DMS 273 (cell line): ENCODE results near the gene MYL5.
A peak's percentile ranks its signal among the peaks of the same experiment; 100 is the strongest.
"Not testable (repeated sequence)": the region's sequence is repeated elsewhere in the genome, so short reads cannot be mapped to it uniquely, and the experiment has no call there.

ENCODE experiments used
- DNase-seq: peaks from one replicate; lab custom pipeline; 2025; ENCODE audit not compliant: unreplicated experiment; lab: John Stamatoyannopoulos, UW

The MYL5 gene

GRCh38 chr4:669806-670559 is 4.4 kb upstream of the MYL5 start:
- not testable (repeated sequence) for DNase-seq

- DNase-seq, result no peak
Observed at GRCh38 chr4:671769-672168, 2.6 kb upstream of the MYL5 start.

GRCh38 chr4:673349-674091 is 822 bp upstream of the MYL5 start:
- DNase-seq, result peak; percentile 24

DNA sequence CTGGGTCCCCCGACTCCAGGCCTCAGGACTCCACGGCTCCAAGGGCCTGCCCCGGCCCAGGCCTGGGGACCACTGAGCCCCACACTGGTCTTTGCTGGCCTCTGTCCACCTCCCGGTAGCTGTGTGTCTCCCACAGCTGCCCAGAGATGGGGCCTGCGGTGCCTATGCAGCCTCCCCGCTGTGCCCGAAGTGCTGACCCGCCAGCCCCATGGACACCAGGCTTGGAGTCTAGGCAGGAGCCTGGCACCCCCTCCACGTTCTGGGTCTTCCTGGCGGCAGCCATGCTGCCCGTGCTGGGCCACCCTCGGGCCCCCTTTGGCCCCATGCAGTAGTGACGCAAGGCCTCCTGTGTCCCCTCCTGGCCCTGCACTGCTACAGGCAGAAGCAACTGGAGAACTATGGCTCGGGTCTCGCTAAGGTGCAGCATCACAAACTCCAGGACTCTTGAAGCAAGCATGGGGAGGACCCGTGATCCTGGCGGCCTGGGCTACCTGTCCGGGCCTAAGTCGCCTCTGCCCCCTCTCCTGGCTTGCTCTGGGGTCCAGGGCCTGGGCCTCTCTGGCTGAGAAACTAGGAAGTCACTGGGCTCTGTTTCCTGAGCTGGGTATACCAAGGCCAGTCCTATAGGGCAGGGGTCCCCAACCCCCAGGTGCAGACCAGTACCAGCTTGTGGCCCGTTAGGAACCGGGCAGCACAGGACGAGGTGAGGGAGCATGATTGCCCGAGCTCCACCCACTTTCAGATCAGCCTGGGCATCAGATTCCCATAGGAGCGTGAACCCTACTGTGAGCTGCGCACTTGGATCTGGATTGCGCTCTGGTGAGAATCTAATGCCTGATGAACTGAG is 917 bp downstream of the MYL5 start:
- DNase-seq, result no peak

- DNase-seq, result peak; percentile 29
Observed at GRCh38 chr4:675980-676870, 1.9 kb downstream of the MYL5 start.

DNA sequence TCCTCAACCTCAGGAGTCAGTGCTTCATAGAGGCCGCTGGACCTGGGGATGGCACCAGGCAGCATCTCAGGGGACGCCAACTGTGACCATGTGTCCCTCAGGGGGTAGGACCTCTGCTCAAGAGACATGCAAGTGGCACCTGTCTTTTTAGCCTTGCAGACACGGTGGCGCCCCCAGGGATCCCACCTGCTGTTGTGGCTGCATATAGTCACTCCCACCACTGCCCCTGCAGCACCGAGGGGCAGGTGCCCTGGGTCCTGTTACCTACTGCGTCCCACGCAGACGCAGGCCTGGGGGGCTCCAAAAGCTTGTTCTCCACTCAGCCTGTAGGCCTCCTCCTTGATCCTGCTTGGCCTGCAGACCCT is 2.5 kb downstream of the MYL5 start:
- DNase-seq, result no peak

DNA sequence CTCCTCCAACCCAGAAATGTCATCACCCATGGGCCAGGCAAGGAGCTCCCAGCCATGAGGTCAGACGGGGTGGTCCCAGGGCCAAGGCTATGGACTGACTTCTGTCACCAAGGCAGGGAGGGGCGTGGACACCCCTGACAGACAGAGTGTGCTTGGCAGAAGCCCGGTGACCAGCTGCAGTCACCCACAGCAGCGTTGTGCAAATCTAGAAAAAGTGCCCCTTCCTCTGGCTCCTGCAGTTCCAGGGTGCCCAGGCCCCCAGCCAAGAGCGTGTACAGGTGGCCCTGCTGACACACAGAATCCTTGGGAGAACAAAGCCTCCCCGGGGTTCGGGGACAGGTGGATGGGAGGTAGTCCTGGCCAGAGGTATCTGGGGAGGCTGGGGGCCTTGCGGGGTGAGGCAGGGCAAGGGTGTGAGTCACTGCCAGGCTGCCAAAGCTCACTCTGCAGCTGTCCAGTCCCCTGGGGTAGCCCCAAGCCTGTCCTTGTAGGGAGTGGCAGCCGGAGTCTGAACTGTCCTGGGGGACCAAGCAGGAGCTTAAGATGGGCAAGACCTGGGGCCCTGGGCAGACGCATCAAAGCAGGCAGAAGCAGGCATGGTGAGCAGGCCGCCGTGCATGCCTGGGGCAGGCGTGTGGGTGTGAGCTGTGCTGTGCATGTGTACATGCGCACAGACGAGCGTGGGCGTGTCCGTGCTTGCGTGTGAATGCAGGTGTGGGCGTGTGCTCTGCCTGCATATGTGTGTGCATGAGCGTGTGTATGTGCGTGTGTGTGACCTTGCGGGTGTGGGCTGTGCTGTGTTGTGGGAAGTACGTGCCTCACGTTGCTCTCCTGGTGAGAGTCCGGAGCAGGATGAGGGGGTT is 3.3 kb downstream of the MYL5 start:
- DNase-seq, result peak; percentile 38

DNA sequence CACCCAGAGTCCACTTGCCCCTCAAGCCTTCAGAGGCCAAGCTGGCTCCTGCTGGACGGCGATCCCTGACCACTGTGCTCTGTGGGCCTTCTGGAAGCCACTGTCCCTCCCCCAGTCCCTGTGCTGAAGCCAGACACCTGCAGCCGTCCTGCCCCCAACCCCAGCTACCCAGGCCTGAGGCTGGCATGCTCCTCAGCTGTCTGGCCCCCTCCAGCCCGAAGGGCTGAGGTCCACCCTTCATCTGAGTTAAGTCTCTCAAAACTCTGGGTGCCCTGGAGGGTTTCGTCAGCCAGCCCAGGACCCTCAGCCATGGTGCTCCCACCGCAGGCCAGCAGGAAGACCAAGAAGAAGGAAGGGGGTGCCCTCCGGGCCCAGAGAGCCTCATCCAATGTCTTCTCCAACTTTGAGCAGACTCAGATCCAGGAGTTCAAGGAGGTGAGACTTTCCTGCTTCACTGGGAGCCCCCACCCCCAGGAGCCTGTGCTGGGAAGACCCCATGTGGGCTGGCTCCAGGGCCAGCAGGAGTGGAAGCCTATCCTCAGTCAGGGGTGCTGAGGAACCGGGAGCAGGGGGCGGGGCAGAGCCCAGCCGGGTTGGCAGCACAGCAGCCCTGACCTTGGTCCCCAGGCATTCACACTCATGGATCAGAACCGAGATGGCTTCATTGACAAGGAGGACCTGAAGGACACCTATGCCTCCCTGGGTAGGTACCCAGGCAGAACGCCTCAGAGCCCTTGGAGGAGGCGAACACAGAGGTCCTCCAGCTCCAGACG is 4.2 kb downstream of the MYL5 start:
- no peak for DNase-seq

DNA sequence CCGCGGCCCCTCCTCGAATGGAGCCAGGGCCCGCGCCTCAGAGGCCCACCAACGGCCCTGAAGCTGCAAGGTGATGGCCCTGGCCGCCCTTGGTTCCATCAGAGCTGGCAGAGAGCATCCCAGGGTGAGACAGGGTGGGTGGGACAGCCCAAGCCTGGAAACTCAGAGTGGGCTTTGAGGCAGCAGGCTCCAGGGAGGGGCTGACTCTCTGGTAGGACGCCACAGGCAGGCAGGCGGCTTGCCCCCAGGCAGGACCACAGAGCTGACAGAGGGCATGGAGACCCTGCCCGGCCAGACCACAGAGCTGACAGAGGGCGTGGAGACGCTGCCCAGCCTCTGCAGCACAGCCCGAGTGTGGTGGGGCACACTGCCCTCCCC is 4.8 kb downstream of the MYL5 start:
- DNase-seq, result no peak

GRCh38 chr4:679629-680028 is 5.3 kb downstream of the MYL5 start:
- DNase-seq, result no peak

- no peak for DNase-seq
Observed at GRCh38 chr4:680091-680490, 5.7 kb downstream of the MYL5 start.

GRCh38 chr4:680551-680927 is 6.2 kb downstream of the MYL5 start:
- DNase-seq, result no peak

DNA sequence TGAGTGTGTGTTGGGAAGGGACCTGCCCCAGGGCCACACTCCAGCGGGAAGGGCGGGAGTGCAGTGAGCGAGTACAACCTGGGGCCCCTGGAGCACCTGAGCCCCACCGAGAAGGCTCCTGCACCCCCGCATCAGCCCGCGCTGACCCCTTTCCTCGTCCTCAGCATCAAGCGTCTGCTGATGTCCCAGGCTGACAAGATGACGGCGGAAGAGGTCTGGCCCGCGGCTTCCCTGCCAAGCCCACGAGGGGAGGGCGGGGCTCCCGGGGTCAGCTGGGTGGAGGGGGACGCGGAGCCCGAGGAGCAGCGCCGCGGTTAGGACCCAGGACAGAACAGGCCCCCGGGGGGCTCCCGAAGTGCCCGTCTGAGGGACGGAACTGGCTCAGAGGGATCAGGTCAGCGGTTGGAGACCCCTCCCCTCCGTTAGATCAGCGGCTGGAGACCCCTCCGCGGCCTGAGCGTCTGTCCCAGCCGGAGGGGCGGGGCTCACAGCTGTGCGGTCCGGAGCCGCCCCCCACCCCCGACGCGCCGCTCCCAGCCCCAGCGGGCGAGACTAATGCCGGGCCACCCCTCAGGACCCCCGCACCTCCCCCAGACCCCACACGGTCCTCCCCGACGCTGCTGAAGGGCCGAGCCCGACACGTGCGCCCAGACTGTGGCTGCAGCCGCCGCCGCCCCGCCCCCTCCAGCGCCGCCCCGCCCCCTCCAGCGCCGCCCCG is 6.7 kb downstream of the MYL5 start:
- DNase-seq, result peak; percentile 72

DNA sequence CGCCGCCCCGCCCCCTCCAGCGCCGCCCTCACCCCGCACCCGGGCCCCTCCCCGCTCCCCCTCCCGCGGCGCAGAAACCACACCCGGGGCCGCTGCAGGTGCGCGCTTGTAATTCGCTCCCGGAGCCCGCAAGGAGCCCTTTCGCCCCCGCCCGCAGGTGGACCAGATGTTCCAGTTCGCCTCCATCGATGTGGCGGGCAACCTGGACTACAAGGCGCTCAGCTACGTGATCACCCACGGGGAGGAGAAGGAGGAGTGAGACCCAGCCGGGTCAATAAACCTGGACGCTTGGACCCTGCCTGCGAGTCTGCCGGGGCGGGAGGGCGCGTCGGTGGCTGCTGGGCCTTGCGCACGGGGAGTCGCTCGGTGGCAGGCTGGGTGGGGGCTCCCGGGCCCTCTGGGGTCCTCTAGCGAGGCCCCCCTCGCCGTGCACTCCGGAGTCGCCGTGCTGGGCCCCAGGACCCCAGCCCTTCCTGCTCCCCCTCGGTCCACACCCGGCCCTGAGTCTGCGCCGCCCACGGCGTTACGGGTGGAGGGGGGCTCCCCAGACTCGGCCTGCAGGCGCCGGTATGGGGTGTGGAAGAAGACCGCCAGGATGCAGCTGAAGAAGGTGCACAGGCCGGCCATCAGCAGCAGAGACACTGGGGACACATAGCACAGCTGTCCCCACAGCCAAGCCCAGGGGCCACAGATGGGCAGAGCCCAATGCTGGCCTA is 7.6 kb downstream of the MYL5 start:
- DNase-seq, result peak; percentile 69

- DNase-seq, result no peak
Observed at GRCh38 chr4:682490-683172, 8.3 kb downstream of the MYL5 start.

GRCh38 chr4:683247-683897 is 9.0 kb downstream of the MYL5 start:
- no peak for DNase-seq
